ENCODE results near the gene FABP3. TPM values are rescaled to one million over a fixed set of nuclear protein-coding genes. Genes with fewer than 3 reads are reported as not detected.

The FABP3 gene
- total RNA-seq, 1 donor from 2014 or later = 21.7 TPM

DNA sequence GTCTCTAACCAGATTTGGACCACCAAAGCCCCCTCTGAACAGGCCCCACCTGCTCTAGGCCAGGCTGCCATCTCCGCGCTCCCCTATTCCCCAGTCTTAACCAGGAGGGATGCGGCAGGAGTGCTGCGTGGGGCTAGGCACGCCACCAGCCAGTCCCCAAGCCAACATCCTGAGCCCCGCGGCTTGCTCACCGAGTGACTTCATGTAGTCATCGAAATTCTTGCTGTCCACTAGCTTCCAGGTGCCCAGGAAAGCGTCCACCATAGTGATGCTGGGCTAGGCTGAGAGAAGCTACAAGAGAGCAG lies 173 bp downstream of the FABP3 start:
- DNase-seq (ENCODE audit: low read depth) = no peak
- peak overlapping the region; percentile 38 for H3K4me3 ChIP-seq (ENCODE audit: low read depth, low read length)
- TF ChIP-seq, protein P1, sequence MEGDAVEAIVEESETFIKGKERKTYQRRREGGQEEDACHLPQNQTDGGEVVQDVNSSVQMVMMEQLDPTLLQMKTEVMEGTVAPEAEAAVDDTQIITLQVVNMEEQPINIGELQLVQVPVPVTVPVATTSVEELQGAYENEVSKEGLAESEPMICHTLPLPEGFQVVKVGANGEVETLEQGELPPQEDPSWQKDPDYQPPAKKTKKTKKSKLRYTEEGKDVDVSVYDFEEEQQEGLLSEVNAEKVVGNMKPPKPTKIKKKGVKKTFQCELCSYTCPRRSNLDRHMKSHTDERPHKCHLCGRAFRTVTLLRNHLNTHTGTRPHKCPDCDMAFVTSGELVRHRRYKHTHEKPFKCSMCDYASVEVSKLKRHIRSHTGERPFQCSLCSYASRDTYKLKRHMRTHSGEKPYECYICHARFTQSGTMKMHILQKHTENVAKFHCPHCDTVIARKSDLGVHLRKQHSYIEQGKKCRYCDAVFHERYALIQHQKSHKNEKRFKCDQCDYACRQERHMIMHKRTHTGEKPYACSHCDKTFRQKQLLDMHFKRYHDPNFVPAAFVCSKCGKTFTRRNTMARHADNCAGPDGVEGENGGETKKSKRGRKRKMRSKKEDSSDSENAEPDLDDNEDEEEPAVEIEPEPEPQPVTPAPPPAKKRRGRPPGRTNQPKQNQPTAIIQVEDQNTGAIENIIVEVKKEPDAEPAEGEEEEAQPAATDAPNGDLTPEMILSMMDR (conservative IDR thresholded peaks at IDR 0.05; ENCODE audit: low read depth, low read length) = no peak

DNA sequence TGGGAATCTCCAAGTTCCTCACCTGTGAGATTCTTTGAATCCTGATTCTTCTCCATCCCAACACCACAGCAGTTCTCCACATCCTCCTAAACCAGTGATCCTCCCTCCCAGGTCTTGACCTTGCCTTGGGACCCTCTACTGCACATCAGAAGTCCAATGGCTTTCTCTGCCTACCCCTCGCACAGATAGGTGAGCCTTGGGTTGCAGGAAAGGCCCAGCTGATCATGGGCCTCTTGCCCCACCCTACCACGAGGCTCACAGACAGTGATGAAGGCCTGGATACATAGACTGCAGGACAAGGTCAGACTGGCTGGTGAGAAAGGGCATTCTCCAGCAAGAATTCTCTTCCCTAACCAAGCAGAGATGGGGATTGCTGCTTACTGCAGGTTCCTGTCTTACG lies 825 bp downstream of the FABP3 start:
- TF ChIP-seq, protein P1 (conservative IDR thresholded peaks at IDR 0.05; ENCODE audit: low read depth, low read length) = no peak
- H3K4me3 ChIP-seq (ENCODE audit: low read depth, low read length) = no peak overlapping the region
- DNase-seq (ENCODE audit: low read depth) = no peak

DNA sequence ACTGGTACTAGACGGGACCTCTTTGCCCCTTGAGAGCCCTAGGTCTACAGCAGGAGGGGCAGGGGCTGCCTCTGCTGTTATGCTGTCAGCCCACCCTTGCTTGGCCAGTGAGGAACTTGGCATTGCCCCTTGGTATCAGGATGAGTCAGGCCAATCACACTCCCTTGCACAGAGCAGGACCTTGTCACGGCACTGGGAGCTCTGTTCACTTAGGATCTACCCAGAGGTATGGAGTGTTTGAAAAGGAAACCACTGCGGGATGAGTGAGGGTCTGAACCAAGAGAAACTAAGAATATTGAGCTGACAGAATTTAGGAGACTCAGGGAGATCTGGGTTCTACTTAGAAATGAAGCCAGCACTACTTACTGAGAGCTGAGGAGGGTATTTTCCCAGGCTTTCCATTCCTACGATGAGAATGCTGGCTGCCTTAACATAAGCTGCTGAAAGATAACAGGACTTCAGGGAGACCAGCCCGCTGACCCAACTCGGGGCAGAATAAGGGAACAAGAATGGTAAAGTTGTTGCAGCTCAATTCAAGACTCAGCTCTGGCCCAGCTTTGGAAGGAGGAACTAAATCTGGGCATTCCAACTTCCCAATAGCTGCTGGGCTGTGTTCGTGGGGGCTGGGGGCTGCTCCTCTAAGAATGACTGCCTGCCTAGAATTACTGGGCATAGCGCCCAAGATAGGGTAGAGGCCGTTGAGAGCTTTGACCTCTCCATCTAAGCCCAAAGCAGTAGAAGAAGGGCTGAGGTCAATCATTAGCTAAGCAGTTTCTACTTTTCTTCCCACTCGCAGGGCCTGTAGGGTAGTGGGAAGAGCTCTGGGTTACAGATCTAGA lies 1.5 kb downstream of the FABP3 start:
- TF ChIP-seq, protein P1 (conservative IDR thresholded peaks at IDR 0.05; ENCODE audit: low read depth, low read length) = no peak
- peak; percentile 45 for DNase-seq (ENCODE audit: low read depth)

DNA sequence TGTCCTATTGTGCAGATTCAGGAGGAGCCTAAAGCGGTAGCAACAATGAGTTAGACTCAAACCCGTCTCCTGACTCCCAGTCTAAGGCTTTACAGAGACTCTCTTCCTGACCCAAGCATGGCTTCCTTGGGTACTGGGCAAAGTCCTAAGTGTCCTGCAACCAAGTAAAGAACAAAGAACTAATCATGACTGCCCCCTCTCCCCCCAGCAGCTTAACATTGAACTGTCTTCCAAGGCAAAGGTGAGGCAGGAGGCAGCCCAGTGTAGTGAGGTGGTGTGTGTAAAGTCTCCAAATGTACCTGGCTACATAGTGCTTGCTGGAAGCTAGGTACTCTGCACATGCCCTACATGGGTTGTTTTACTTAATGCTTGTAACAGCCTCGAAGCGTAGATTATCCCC lies 2.3 kb downstream of the FABP3 start:
- H3K4me3 ChIP-seq (ENCODE audit: low read depth, low read length) = no peak overlapping the region
- TF ChIP-seq, protein P1 (conservative IDR thresholded peaks at IDR 0.05; ENCODE audit: low read depth, low read length) = no peak
- no peak for DNase-seq (ENCODE audit: low read depth)

More for the DNA sequence above, 1.5 kb downstream of the FABP3 start:
- no peak overlapping the region for H3K4me3 ChIP-seq (ENCODE audit: low read depth, low read length)

DNA sequence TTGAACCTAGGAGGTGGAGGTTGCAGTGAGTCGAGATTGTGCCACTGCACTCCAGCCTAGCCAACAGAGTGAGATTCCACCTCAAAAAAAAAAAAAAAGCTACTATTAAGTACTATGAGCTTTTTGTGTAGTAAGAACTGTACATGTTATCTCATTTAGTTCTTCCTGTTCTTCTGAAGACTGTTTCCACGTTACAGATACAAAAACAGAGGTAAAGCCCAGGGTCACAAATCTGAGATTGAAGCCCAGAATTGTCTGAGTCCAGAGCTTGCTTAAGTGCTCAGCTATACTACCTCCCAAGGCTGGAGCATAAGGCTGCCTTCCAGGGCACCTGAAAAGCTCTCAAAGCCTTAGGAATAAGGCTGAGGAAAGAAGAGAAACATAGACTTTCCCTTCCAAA lies 2.9 kb downstream of the FABP3 start:
- no peak overlapping the region for H3K4me3 ChIP-seq (ENCODE audit: low read depth, low read length)
- TF ChIP-seq, protein P1 (conservative IDR thresholded peaks at IDR 0.05; ENCODE audit: low read depth, low read length) = no peak
- no peak for DNase-seq (ENCODE audit: low read depth)

DNA sequence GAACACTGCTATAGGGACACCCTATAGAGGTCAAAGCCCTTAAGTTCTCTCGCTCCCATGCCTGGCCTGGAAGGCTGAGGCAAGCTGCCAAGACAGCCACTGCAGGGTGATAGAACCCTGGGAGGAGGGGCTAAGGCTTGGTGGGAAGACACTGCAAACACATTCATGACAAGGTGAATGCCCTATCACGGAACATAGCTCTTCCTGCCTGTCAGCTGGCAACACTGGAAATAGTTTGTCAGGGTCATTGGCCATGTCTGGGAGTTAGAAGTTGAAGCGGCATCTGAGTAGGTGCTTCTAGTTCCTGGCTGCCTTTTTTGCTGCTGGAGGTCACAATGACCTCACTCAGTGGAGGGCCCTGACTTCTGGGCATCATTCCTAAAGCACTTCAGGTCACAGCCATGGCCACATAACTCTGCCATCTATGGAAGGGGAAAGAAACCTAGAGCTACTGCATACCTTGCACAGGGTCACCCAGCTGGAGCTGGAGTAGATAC lies 4.2 kb downstream of the FABP3 start:
- H3K4me3 ChIP-seq (ENCODE audit: low read depth, low read length) = no peak overlapping the region
- TF ChIP-seq, protein P1 (conservative IDR thresholded peaks at IDR 0.05; ENCODE audit: low read depth, low read length) = no peak
- no peak for DNase-seq (ENCODE audit: low read depth)

DNA sequence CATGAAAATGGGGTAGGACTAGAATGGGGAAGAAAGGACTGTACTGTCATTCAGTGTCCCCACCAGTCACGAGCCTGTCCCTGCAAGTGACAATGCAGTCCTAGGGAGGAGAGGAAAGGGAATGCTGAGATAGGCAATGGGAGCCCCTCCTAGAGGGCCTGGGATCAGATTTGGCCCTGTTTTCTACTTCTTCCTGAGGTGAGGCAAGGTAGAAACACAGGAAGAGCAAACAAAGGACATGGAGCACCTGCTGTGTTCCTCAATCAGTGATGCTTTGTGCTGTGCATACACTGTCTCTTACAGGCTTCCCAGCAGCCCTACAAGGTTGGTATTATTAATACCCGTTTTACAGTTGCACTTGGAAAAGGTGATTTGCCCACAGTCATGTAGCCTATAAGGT lies 6.1 kb downstream of the FABP3 start:
- DNase-seq (ENCODE audit: low read depth) = no peak
- H3K4me3 ChIP-seq (ENCODE audit: low read depth, low read length) = no peak overlapping the region
- TF ChIP-seq, protein P1 (conservative IDR thresholded peaks at IDR 0.05; ENCODE audit: low read depth, low read length) = no peak

Data from epithelial cell of proximal tubule (primary cell).